ENCODE data around the gene CACNA1D.
"Not testable (repeated sequence)": the region's sequence is repeated elsewhere in the genome, so short reads cannot be mapped to it uniquely, and the experiment has no call there.

The CACNA1D gene

DNA sequence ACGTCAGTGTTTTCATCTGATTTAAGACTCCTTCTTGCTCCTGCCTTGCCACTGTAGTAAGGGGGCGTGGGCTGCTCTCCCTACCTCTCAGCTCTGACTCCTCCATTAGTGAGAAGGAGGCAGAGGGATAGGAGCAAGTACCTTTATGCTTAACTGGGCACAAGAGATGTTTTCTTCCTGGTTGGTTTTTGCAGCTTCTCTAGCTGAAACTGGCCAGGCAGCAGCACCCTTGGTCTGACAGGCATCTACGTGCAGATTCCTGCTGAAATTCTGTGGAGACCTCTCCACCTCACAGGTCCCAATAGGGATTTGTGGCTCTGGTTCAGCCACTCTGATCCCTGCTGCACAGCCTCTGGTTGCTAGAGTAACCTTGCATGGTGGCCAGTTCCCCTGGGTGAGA, 132.5 kb downstream of the CACNA1D start:
- DNase-seq (ENCODE audit: low spot score) = no peak
- no peak overlapping the region for H3K4me3 ChIP-seq
- no peak overlapping the region for H3K27ac ChIP-seq
- TF ChIP-seq, protein P1, sequence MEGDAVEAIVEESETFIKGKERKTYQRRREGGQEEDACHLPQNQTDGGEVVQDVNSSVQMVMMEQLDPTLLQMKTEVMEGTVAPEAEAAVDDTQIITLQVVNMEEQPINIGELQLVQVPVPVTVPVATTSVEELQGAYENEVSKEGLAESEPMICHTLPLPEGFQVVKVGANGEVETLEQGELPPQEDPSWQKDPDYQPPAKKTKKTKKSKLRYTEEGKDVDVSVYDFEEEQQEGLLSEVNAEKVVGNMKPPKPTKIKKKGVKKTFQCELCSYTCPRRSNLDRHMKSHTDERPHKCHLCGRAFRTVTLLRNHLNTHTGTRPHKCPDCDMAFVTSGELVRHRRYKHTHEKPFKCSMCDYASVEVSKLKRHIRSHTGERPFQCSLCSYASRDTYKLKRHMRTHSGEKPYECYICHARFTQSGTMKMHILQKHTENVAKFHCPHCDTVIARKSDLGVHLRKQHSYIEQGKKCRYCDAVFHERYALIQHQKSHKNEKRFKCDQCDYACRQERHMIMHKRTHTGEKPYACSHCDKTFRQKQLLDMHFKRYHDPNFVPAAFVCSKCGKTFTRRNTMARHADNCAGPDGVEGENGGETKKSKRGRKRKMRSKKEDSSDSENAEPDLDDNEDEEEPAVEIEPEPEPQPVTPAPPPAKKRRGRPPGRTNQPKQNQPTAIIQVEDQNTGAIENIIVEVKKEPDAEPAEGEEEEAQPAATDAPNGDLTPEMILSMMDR (IDR thresholded peaks at IDR 0.05) = no peak

DNA sequence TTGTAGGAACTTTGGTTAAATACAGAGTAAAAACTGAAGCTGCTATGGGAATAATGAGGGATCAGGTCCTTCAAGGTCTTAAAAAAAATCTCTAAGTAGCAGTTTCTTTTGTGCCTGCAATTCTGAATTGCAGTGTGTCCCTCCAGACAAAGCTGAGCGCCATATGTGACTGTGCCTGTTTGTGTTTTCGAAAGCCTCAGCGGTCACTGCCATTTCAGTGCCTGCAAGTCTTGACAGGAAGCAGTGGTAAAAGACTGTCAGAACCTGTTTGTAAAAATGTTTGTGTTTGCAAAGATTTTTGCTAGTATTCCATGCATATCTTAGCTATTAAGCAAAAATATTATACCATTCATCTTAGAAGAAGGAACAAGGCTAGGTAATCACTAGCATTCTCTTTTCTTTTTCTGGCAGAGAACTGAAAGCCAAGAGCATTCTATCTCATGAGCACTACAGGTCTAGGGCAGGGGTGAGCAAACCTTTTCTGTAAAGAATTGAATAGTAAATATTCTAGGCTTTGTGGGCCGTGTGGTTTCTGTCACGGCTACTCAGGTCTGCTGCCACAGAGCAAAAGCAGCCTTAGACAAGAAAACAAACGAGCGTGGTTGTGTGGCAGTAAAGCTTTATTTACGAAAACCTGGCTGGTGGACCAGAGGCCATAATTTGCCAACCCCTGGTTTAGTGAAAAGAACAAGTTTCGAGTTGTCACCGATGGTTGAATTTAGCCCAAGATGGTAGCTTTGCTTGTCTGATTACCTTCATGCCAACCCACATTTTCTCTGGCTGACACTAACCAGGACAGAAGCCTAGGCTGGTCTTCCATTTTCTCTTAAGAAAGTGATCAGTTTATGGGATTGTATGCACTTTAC, 134.4 kb downstream of the CACNA1D start:
- no peak for DNase-seq (ENCODE audit: low spot score)
- Histone ChIP-seq H3K27ac (no peak overlapping the region), H3K4me3 (no peak overlapping the region)
- TF ChIP-seq, protein P1 (IDR thresholded peaks at IDR 0.05) = no peak

DNA sequence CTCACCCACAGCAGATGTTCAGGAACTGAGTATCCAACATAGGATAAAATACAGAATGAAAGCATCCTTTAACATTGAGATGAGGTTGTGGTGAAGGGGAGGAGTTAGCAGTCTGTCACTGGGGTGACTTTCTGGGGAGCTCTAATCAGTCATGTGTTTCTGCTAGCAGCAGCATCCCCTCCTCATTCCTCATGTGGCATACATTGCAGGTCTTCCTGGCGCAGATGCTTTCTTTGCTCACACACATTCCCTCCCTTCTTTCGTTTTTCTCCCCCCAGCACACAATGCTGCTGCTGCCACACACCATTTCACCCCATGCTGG, 135.0 kb downstream of the CACNA1D start:
- no peak overlapping the region for H3K27ac ChIP-seq
- TF ChIP-seq, protein P1 (IDR thresholded peaks at IDR 0.05) = no peak
- no peak overlapping the region for H3K4me3 ChIP-seq
- DNase-seq (ENCODE audit: low spot score) = no peak

DNA sequence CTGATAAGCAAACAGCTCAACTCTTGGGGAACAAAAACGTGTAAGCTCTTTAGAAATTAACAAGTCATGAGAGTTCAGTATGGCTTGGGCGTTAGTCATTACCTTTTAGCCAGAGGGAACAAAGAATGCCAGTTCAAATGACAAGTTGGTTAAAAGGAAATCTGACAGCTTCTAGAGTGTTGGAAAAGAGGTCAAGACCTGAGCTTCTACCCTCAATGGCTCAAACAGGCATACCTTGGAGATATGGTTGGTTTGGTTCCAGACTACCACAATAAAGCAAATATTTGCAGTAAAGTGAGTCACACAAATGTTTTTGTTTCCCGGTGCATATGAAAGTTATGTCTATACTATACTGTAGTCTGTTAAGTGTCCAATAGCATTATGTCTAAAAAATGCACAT, 136.1 kb downstream of the CACNA1D start:
- TF ChIP-seq, protein P1 (IDR thresholded peaks at IDR 0.05) = no peak
- Histone ChIP-seq H3K4me3 (no peak overlapping the region), H3K27ac (no peak overlapping the region)
- DNase-seq (ENCODE audit: low spot score) = no peak

DNA sequence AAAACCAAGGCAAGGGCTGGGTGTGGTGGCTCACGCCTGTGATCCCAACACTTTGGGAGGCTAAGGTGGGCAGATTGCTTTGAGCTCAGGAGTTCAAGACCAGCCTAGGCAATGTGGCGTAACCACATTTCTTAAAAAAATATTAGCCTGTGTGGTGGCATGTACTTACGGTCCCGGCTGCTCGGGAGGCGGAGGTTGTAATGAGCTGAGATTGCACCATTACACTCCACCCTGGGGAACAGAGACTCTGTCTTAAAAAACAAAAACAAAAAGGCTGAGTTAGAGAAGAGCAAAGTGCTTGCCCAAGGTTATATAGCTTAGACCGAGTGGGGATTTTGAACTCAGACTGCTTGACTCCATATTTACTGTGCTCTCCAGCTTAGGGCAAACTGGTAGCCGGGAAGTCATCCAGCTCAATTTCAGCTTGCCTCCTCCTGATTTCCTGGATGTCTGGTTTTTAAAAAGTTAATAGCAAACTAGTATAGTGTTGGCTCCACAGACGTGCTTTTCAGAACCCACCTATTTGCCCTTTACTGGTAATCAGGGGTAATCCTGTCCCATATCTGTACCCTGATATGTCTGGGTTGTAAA, 138.9 kb downstream of the CACNA1D start:
- Histone ChIP-seq H3K27ac (no peak overlapping the region), H3K4me3 (no peak overlapping the region)
- no peak for DNase-seq (ENCODE audit: low spot score)
- TF ChIP-seq, protein P1 (IDR thresholded peaks at IDR 0.05) = no peak

DNA sequence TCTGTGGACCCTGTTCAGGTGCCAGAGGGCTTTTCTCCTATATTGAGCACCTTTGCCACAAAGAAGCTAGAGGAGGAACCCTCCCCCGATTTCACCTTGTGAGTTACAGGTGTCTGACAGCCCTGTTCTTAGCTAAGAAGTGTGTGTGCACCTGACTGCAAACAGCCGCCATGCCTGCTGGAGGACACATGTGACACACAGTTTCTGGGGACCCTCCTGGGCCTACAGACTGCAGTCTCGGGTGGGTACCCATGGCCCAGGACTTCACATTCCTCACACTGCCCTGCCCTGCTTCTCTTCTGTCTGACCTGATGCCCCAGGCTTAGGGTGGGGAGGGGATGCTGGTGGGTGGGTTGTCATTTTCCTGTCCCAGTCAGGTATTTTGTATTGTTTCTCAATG, 140.6 kb downstream of the CACNA1D start:
- DNase-seq (ENCODE audit: low spot score) = no peak
- Histone ChIP-seq H3K27ac (no peak overlapping the region), H3K4me3 (no peak overlapping the region)
- TF ChIP-seq, protein P1 (IDR thresholded peaks at IDR 0.05) = no peak

DNA sequence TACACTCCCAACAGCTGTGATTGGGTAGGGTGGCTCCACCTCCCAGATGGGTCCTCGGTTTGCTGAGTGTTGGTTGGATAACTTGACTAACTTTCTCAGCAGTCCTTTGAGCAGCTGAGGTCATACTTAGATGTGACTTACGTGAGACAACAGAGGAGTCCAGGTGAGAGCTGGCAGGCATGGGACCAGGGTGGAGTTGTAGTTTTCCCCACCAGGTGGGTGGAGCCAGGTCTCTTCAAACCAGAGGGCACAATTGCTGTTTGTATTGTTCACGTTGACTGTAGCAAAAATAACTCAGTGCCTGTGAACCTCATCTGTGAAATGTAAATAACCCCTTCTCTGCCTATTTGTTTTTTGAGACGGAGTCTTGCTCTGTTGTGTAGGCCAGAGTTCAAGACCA, 144.4 kb downstream of the CACNA1D start:
- not testable (repeated sequence) for DNase-seq (ENCODE audit: low spot score); H3K27ac ChIP-seq; H3K4me3 ChIP-seq

All from coronary artery (tissue), 2 donors.